Measurements from ENCODE around the gene CHD1. TPM values are rescaled to one million over a fixed set of nuclear protein-coding genes. Genes with fewer than 3 reads are reported as not detected.

CHD1 gene
- total RNA-seq, 1 donor from 2014 or later: 32.8 TPM

DNA sequence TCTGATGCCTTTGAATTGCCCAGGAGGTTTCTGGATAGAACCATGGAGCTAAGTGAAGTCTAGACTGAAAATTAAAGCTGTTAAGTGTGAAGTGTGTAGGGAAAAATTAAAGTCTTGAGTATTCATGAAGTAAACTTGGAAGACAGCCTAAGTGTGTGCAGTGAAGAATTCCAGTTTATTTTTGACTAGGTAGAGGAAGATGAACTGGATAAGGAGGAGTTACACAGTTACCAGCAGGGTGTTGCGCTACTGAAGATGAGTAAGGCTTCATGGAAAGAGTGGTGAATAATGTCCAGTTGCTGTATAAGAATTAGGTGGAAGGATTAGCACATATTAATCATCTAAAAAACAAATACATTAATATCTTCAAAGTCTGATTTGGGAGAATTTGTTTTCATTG lies 5.7 kb upstream of the CHD1 start:
- Histone ChIP-seq H3K27me3 (ENCODE audit: low read depth) (no peaks in the 10 kb centered on the region), H3K4me3 (no peak overlapping the region), H3K9me3 (no peaks in the 10 kb centered on the region), H3K36me3 (no peaks in the 10 kb centered on the region), H3K4me1 (peaks cover 51% of the 10 kb centered on the region), H3K27ac (no peak overlapping the region)
- DNase-seq: no peak
- no peak for ATAC-seq
- TF ChIP-seq, protein P1, sequence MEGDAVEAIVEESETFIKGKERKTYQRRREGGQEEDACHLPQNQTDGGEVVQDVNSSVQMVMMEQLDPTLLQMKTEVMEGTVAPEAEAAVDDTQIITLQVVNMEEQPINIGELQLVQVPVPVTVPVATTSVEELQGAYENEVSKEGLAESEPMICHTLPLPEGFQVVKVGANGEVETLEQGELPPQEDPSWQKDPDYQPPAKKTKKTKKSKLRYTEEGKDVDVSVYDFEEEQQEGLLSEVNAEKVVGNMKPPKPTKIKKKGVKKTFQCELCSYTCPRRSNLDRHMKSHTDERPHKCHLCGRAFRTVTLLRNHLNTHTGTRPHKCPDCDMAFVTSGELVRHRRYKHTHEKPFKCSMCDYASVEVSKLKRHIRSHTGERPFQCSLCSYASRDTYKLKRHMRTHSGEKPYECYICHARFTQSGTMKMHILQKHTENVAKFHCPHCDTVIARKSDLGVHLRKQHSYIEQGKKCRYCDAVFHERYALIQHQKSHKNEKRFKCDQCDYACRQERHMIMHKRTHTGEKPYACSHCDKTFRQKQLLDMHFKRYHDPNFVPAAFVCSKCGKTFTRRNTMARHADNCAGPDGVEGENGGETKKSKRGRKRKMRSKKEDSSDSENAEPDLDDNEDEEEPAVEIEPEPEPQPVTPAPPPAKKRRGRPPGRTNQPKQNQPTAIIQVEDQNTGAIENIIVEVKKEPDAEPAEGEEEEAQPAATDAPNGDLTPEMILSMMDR (IDR thresholded peaks at IDR 0.05): no peak
- intact Hi-C loops (cut with DNase I): no loop called here

DNA sequence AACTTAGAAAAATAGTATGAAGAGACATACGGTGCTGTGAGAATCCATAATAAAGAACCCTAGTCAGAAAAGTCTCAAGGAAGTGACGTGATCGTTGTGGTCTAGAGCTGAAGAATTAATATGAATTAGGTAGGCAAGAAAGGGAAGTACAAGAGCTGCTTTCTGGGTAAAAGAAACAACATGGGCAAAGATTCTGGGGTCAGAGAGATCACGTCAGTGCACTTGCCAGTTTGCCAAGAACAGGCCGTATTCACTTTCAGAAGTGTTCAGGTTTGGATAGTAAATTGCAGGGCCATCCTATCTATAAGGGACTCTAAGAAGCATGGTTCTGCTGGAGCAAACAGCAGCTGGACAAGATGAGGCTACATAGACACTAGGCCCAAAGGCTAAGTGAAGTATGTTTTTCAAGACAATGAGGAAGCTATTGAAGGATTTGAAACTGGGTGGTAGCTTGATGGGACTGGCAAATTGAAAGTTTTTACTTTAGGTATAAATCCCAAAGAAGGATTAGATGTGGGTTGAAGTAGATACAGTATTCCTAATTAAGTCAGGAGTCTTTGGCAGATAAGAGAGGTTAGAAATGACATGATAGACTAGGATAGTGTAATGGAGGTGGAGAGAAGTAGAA lies 4.8 kb upstream of the CHD1 start:
- peak overlapping the region; percentile 66 for H3K27ac ChIP-seq
- no peaks in the 10 kb centered on the region for H3K9me3 ChIP-seq
- ATAC-seq (no peak), DNase-seq (no peak)
- no peak overlapping the region for H3K4me3 ChIP-seq
- peaks cover 46% of the 10 kb centered on the region for H3K4me1 ChIP-seq
- no peaks in the 10 kb centered on the region for H3K36me3 ChIP-seq
- TF ChIP-seq, protein P1 (IDR thresholded peaks at IDR 0.05): no peak
- no peaks in the 10 kb centered on the region for H3K27me3 ChIP-seq (ENCODE audit: low read depth)
- intact Hi-C loops (cut with DNase I): no loop called here

DNA sequence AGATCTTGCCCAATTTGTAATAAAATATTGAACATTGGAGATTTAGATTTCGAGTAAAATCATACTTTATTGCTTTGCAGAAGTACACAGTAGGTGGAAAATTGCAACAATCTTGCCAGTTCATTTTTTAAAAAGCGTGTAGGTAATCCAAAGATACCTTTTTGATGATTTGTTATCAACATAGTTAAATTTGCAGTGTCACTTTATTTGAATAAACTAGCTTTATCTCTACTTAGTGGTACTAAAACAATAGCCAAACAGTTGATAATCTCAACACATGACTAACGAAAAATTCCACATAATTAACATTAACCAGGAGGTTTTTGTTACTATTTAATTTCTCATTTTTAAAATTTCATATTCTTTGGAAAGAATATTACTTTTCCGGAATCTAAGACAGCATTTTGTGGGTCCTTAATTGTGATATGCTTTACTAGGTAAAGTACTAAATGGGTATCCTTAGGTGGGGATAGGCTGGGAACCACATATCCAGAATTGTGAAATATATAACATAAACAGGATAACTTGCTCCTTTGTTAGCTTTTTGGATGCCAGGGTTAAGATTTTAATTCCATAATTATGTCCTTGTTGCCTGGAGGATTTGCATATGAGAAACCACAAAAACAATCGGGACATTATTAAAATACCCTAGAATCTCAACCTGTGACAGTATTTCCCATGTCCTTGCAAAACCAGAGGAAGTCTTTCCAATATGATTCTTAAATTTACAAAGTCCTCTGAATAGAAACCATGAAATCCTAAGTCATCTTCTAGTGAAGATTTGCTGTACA lies 2.4 kb upstream of the CHD1 start:
- DNase-seq (no peak), ATAC-seq (no peak)
- H3K4me1 ChIP-seq: peaks cover 57% of the 10 kb centered on the region
- H3K27me3 ChIP-seq (ENCODE audit: low read depth): no peaks in the 10 kb centered on the region
- no peaks in the 10 kb centered on the region for H3K9me3 ChIP-seq
- H3K36me3 ChIP-seq: no peaks in the 10 kb centered on the region
- H3K27ac ChIP-seq: no peak overlapping the region
- TF ChIP-seq, protein P1 (IDR thresholded peaks at IDR 0.05): no peak
- intact Hi-C loops (cut with DNase I): no loop called here
- peak overlapping the region; percentile 80 for H3K4me3 ChIP-seq

DNA sequence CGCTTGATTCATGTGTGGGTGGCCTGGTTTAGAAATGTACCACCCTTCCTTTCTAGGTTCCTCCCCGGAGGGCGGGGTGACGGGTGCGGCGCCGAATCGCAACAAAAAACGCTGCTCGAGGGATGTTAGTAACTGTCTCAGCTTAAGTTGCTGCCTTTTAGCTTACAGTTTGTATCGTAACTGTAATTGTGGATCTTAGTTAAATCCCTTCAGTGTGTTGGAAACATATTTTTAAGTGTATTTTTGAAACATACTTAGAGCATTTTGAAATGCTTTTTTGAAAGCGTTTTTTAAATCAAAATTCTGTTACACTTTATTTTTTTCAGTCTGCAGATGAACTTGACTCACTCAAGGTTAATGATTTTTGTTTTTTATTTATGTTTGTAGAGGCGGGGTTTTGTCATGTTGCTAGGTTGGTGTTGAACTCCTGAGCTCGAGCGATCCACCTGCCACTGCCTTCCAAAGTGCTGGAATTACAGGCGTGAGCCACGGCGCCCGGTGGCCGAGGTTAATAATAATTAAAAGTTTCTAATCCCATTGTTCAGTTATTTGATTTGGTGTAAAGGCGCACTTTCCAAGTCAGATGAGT lies 997 bp upstream of the CHD1 start:
- no peak for DNase-seq
- ATAC-seq: no peak
- H3K9me3 ChIP-seq: no peaks in the 10 kb centered on the region
- peaks cover 12% of the 10 kb centered on the region for H3K36me3 ChIP-seq
- intact Hi-C loops (cut with DNase I): no loop called here
- peaks cover 62% of the 10 kb centered on the region for H3K4me1 ChIP-seq
- H3K27me3 ChIP-seq (ENCODE audit: low read depth): no peaks in the 10 kb centered on the region
- H3K27ac ChIP-seq: peak overlapping the region; percentile 100
- TF ChIP-seq, protein P1 (IDR thresholded peaks at IDR 0.05): no peak
- peak overlapping the region; percentile 80 for H3K4me3 ChIP-seq

DNA sequence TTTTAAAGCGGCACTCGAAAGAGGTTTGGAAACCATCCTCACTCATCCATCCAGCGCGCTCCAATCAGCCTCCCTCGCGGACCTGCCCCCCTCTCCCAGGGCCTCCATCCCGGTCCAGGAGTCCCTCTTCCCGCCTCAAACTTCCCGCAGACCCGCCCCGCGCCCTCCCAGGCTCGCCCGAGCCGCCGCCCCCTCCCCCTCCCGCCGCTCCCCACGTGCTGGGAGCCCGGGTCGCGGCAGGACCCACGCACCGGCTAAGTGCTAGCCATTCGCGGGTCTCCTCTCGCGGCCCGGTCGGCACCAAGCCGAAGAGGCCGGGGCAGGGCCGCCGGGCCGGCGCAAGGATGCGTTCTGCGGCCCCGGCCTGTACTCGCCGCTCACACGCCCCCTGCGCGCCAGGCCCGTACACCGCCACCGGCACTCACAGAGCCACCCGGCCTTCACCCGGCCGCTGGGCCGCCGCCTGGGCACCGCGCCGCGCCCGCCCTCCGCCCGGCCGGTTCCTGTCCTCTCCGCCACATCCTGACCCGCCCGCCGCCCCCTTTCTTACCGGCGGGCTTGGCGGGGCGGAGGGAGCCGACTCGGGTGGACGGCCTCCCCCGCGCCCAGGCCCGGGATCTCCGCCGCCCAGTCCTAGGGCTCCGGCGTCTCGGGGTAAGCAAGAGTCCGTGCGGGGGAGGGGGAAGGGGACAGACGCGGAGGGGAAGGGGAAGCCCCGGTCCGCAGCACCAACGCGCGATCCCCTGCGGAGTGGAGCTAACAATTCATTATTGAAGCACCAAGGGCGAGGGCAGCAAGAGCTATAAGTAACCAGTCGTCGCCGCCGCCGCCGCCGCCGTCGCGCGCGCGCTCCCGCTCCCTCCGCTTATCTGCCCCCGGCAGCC lies 576 bp downstream of the CHD1 start:
- Histone ChIP-seq H3K36me3 (peaks cover 27% of the 10 kb centered on the region), H3K4me1 (peaks cover 49% of the 10 kb centered on the region), H3K9me3 (no peaks in the 10 kb centered on the region), H3K4me3 (peak overlapping the region; percentile 80), H3K27ac (peak overlapping the region; percentile 100), H3K27me3 (ENCODE audit: low read depth) (no peaks in the 10 kb centered on the region)
- intact Hi-C loops (cut with DNase I): no loop called here
- ATAC-seq (peak; percentile 71 to 74), DNase-seq (peak; percentile 73)
- TF ChIP-seq, protein P1 (IDR thresholded peaks at IDR 0.05): no peak

Measured in lower lobe of right lung (tissue), 2 donors.